GM19193 (cell line): ENCODE data around the gene TTC39A.

Experiments used
- POLR2A ChIP-seq: IDR thresholded peaks from 4 replicates; pipeline ENCODE4 v1.6.1; 2011; ENCODE audit not compliant: insufficient read depth, insufficient read length; ENCODE audit errors: extremely low read depth

Gene TTC39A

GRCh38 chr1:51325878-51326755 is 4.2 kb downstream of the TTC39A start:
- TF ChIP-seq POLR2A, result no peak

GRCh38 chr1:51325391-51325790 is 5.0 kb downstream of the TTC39A start:
- TF ChIP-seq POLR2A, result no peak

GRCh38 chr1:51324251-51325010 is 5.9 kb downstream of the TTC39A start:
- TF ChIP-seq POLR2A, result no peak

- TF ChIP-seq POLR2A, result no peak
Measured at GRCh38 chr1:51323778-51324177, 6.6 kb downstream of the TTC39A start.

- no peak for TF ChIP-seq POLR2A
Measured at GRCh38 chr1:51322417-51323101, 7.8 kb downstream of the TTC39A start.

GRCh38 chr1:51321924-51322280 is 8.5 kb downstream of the TTC39A start:
- TF ChIP-seq POLR2A, result no peak

- TF ChIP-seq POLR2A, result no peak
Measured at GRCh38 chr1:51320967-51321923, 9.1 kb downstream of the TTC39A start.

GRCh38 chr1:51317798-51318197 is 12.6 kb downstream of the TTC39A start:
- TF ChIP-seq POLR2A, result no peak

GRCh38 chr1:51316846-51317120 is 13.6 kb downstream of the TTC39A start:
- TF ChIP-seq POLR2A, result no peak

- TF ChIP-seq POLR2A, result no peak
Measured at GRCh38 chr1:51316113-51316845, 14.1 kb downstream of the TTC39A start.

GRCh38 chr1:51314974-51315373 is 15.4 kb downstream of the TTC39A start:
- TF ChIP-seq POLR2A, result no peak

- no peak for TF ChIP-seq POLR2A
Measured at GRCh38 chr1:51313961-51314777, 16.2 kb downstream of the TTC39A start.

- no peak for TF ChIP-seq POLR2A
Measured at GRCh38 chr1:51313268-51313852, 17.0 kb downstream of the TTC39A start.
